Trophoblast cell (in vitro differentiated cells and primary cell): ENCODE results near the gene TPPP.
A peak's percentile ranks its signal among the peaks of the same experiment; 100 is the strongest.
"Not testable (repeated sequence)": the region's sequence is repeated elsewhere in the genome, so short reads cannot be mapped to it uniquely, and the experiment has no call there.

Experiments
- DNase-seq, 2 donors: peaks; one replicate each; pipeline ENCODE4 v3.0.0-alpha.2; 2016
- H2AFZ ChIP-seq: 2 replicates; pipeline ENCODE4 v1.6.1; 2013; ENCODE audit warnings: low read length, moderate library complexity, mild to moderate bottlenecking; ENCODE audit not compliant: insufficient read depth, poor library complexity
- H2AK5ac ChIP-seq: 2 replicates; pipeline ENCODE4 v1.6.1; 2013; ENCODE audit warnings: mild to moderate bottlenecking, low read length
- H2BK120ac ChIP-seq: 2 replicates; pipeline ENCODE4 v1.6.1; 2013; ENCODE audit warnings: low read length, mild to moderate bottlenecking, moderate library complexity; ENCODE audit not compliant: insufficient read depth, poor library complexity
- H2BK12ac ChIP-seq: 2 replicates; pipeline ENCODE4 v1.6.1; 2013; ENCODE audit warnings: mild to moderate bottlenecking, low read length, moderate library complexity
- H2BK5ac ChIP-seq: 2 replicates; pipeline ENCODE4 v1.6.1; 2013; ENCODE audit warnings: low read length, low read depth, moderate library complexity, mild to moderate bottlenecking; ENCODE audit not compliant: poor library complexity
- H3K14ac ChIP-seq: 2 replicates; pipeline ENCODE4 v1.6.1; 2013; ENCODE audit warnings: mild to moderate bottlenecking, low read length
- H3K18ac ChIP-seq: 2 replicates; pipeline ENCODE4 v1.6.1; 2013; ENCODE audit warnings: mild to moderate bottlenecking, low read length
- H3K23ac ChIP-seq: 2 replicates; pipeline ENCODE4 v1.6.1; 2013; ENCODE audit warnings: low read length
- H3K27ac ChIP-seq: 2 replicates; pipeline ENCODE4 v1.5.1; 2013; ENCODE audit warnings: low read depth, mild to moderate bottlenecking, inconsistent platforms, low read length, moderate library complexity
- H3K27me3 ChIP-seq: 2 replicates; pipeline ENCODE4 v1.6.1; 2013; ENCODE audit warnings: inconsistent platforms, mild to moderate bottlenecking, low read length, moderate library complexity; ENCODE audit not compliant: insufficient read depth
- H3K36me3 ChIP-seq, 2 experiments: 1 replicate in 1 of 2; 2 replicates in 1 of 2; pipeline ENCODE4 v1.6.1; 2013; ENCODE audit warnings: low read length in 2 of 2, mild to moderate bottlenecking in 2 of 2, moderate library complexity in 1 of 2; ENCODE audit not compliant: insufficient read depth in 2 of 2, control insufficient read depth in 1 of 2
- H3K4ac ChIP-seq: 2 replicates; pipeline ENCODE4 v1.6.1; 2013; ENCODE audit warnings: low read depth, mild to moderate bottlenecking, low read length, moderate library complexity
- H3K4me1 ChIP-seq, 2 experiments: 1 replicate in 1 of 2; 2 replicates in 1 of 2; pipeline ENCODE4 v1.6.1; 2013; ENCODE audit warnings: low read length in 2 of 2, mild to moderate bottlenecking in 2 of 2, moderate library complexity in 1 of 2; ENCODE audit not compliant: insufficient read depth in 2 of 2, control insufficient read depth in 1 of 2
- H3K4me2 ChIP-seq: 2 replicates; pipeline ENCODE4 v1.6.1; 2013; ENCODE audit warnings: inconsistent platforms, mild to moderate bottlenecking, low read length, moderate library complexity
- H3K4me3 ChIP-seq: 2 replicates; pipeline ENCODE4 v1.5.1; 2013; ENCODE audit warnings: mild to moderate bottlenecking, low read depth, low read length, inconsistent platforms
- H3K79me1 ChIP-seq: one replicate; pipeline ENCODE4 v1.6.1; 2013; ENCODE audit warnings: low read length
- H3K79me2 ChIP-seq: 2 replicates; pipeline ENCODE4 v1.6.1; 2013; ENCODE audit warnings: low read length, mild to moderate bottlenecking; ENCODE audit not compliant: control insufficient read depth, insufficient read depth, poor library complexity
- H3K9ac ChIP-seq: 2 replicates; pipeline ENCODE4 v1.6.1; 2013; ENCODE audit warnings: mild to moderate bottlenecking, low read length
- H3K9me3 ChIP-seq: 2 replicates; pipeline ENCODE4 v1.6.1; 2013; ENCODE audit warnings: low read depth, mild to moderate bottlenecking, control low read depth, inconsistent platforms, low read length; ENCODE audit not compliant: insufficient read depth
- H4K12ac ChIP-seq: 2 replicates; pipeline ENCODE4 v1.6.1; 2013; ENCODE audit warnings: low read depth, mild to moderate bottlenecking, low read length, moderate library complexity
- H4K8ac ChIP-seq: 2 replicates; pipeline ENCODE4 v1.6.1; 2013; ENCODE audit warnings: low read depth, mild to moderate bottlenecking, low read length, moderate library complexity
- H4K91ac ChIP-seq: one replicate; pipeline ENCODE4 v1.6.1; 2013; ENCODE audit warnings: low read depth, mild to moderate bottlenecking, low read length, moderate library complexity
- WGBS: extraction: QIAGEN DNeasy Blood & Tissue Kit; methylation state at CpG from one replicate; pipeline ENCODE4 v1.1.7; 2013; ENCODE audit warnings: missing lambda C conversion rate; ENCODE audit not compliant: insufficient read length, insufficient coverage; ENCODE audit errors: extremely low coverage; 5-methylcytosine and 5-hydroxymethylcytosine counted together

Gene TPPP

DNA sequence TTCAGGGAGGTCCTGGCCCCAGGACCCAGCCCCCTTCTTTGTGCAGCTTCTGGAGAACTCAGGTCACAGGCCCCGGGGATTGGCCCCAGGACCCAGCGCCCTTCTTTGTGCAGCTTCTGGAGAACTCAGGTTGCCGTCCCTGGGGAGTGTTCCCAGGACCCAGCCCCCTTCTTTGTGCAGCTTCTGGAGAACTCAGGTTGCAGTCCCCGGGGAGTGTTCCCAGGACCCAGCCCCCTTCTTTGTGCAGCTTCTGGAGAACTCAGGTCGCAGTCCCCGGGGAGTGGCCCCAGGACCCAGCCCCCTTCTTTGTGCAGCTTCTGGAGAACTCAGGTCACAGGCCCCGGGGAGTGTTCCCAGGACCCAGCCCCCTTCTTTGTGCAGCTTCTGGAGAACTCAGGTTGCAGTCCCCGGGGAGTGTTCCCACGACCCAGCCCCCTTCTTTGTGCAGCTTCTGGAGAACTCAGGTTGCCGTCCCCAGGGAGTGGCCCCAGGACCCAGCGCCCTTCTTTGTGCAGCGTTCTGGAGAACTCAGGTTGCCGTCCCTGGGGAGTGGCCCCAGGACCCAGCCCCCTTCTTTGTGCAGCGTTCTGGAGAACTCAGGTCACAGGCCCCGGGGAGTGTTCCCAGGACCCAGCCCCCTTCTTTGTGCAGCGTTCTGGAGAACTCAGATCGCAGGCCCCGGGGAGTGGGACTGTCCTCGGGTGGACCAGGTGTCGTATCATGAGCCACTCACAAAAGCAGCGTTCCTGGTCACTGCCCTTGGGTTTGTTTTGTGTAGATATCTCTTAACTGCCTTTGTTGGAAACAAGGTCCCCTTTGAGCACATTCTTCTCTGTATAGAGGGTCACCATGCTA is 64.6 kb downstream of the TPPP start:
- not testable (repeated sequence) for H2BK5ac ChIP-seq, H3K4me1 ChIP-seq, H3K18ac ChIP-seq, H3K4me2 ChIP-seq, H3K79me2 ChIP-seq, H3K9me3 ChIP-seq, H3K27me3 ChIP-seq, DNase-seq, H3K9ac ChIP-seq, H3K4ac ChIP-seq, H3K23ac ChIP-seq, H4K91ac ChIP-seq, H4K8ac ChIP-seq, H4K12ac ChIP-seq, H2BK12ac ChIP-seq, H3K27ac ChIP-seq, H3K14ac ChIP-seq, H3K79me1 ChIP-seq, H3K4me3 ChIP-seq, H2AFZ ChIP-seq, H2BK120ac ChIP-seq, H2AK5ac ChIP-seq
- H3K36me3 ChIP-seq = peaks cover 34 to 40% of the 10 kb centered on the region in 2 experiments
- no CpG with 5 or more reads among the region's 21 CpGs for WGBS

- Histone ChIP-seq H3K4ac (no peak overlapping the region), H2BK5ac (no peak overlapping the region), H2AFZ (no peak overlapping the region), H4K91ac (no peak overlapping the region), H3K4me1 (no peaks in the 10 kb centered on the region), H2BK12ac (no peak overlapping the region), H3K18ac (no peak overlapping the region), H3K9me3 (no peaks in the 10 kb centered on the region), H3K23ac (no peak overlapping the region), H3K4me2 (no peak overlapping the region), H3K4me3 (peak overlapping the region; percentile 31), H3K79me2 (no peaks in the 10 kb centered on the region), H3K9ac (no peak overlapping the region), H3K27ac (no peak overlapping the region), H3K27me3 (no peaks in the 10 kb centered on the region), H3K79me1 (no peaks in the 10 kb centered on the region), H4K12ac (no peak overlapping the region), H4K8ac (no peak overlapping the region), H2BK120ac (no peak overlapping the region), H3K36me3 (peaks cover 38 to 44% of the 10 kb centered on the region in 2 experiments), H2AK5ac (no peak overlapping the region), H3K14ac (no peak overlapping the region)
- WGBS = no CpG with 5 or more reads among the region's 24 CpGs
- no peak for DNase-seq
Measured at GRCh38 chr5:627840-628239, 65.3 kb downstream of the TPPP start.

DNA sequence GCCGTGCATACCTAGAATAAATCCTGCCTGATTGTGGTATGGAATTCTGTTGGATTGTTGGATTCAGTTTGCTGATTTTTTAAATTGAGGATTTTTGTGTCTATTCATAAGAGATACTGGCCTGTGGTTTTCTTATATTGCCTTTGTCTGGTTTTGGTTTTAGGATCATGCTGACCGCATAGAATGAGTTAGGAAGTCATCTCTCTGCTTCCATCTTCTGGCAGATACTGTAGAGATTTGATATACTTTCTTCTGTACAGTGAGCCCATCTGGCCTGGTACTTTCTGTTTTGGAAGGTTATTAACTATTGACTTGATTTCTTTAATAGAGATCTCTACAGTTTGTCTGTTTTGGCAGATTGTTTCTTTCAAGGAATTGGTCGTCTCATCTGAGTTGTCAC is 66.3 kb downstream of the TPPP start:
- Histone ChIP-seq H3K14ac (no peak overlapping the region), H3K79me2 (no peaks in the 10 kb centered on the region), H4K91ac (no peak overlapping the region), H3K79me1 (no peaks in the 10 kb centered on the region), H3K9me3 (no peaks in the 10 kb centered on the region), H2BK5ac (no peak overlapping the region), H3K4me2 (no peak overlapping the region), H2BK12ac (no peak overlapping the region), H4K8ac (no peak overlapping the region), H2AFZ (no peak overlapping the region), H3K36me3 (peaks cover 43 to 51% of the 10 kb centered on the region in 2 experiments), H3K27ac (no peak overlapping the region), H3K4ac (no peak overlapping the region), H2AK5ac (no peak overlapping the region), H3K4me1 (no peaks in the 10 kb centered on the region), H4K12ac (no peak overlapping the region), H2BK120ac (no peak overlapping the region), H3K27me3 (no peaks in the 10 kb centered on the region), H3K4me3 (no peak overlapping the region), H3K18ac (no peak overlapping the region), H3K9ac (no peak overlapping the region), H3K23ac (no peak overlapping the region)
- WGBS = no CpG with 5 or more reads among the region's 3 CpGs
- DNase-seq = no peak

DNA sequence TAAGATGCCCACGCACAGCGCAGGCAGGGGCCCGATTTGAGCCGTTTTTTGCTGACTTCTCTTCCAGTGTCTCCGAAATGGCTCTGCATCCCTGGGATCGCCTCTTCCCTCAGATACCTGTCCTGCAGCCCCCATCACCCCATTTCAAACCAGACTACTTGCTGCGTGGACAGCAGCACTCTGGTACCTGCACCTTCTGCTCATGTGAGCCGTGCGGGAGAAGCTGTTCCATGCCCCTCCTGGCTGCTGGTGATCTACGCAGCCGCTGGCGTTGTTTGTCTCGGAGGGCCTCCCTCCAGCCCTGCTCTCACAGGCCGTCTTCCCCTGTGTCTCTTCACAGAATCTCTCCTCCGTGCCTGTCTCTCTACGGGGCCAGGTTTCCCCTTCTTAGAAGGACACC is 67.6 kb downstream of the TPPP start:
- H3K4ac ChIP-seq = no peak overlapping the region
- H3K27ac ChIP-seq = no peak overlapping the region
- H3K23ac ChIP-seq = no peak overlapping the region
- H3K4me1 ChIP-seq = no peaks in the 10 kb centered on the region
- no peak overlapping the region for H3K18ac ChIP-seq
- H3K14ac ChIP-seq = no peak overlapping the region
- no peaks in the 10 kb centered on the region for H3K9me3 ChIP-seq
- H3K27me3 ChIP-seq = no peaks in the 10 kb centered on the region
- H4K8ac ChIP-seq = no peak overlapping the region
- no CpG with 5 or more reads among the region's 16 CpGs for WGBS
- H3K36me3 ChIP-seq = peaks cover 56 to 62% of the 10 kb centered on the region in 2 experiments
- no peaks in the 10 kb centered on the region for H3K79me2 ChIP-seq
- H2BK5ac ChIP-seq = no peak overlapping the region
- H3K9ac ChIP-seq = no peak overlapping the region
- H4K91ac ChIP-seq = no peak overlapping the region
- H2AFZ ChIP-seq = no peak overlapping the region
- DNase-seq = no peak
- no peak overlapping the region for H4K12ac ChIP-seq
- H3K79me1 ChIP-seq = no peaks in the 10 kb centered on the region
- no peak overlapping the region for H2AK5ac ChIP-seq
- H3K4me2 ChIP-seq = no peak overlapping the region
- H2BK12ac ChIP-seq = no peak overlapping the region
- H2BK120ac ChIP-seq = no peak overlapping the region
- no peak overlapping the region for H3K4me3 ChIP-seq
